Measurements from ENCODE around the gene DOCK1. TPM values are rescaled to one million over a fixed set of nuclear protein-coding genes. Genes with fewer than 3 reads are reported as not detected.

The DOCK1 gene
- total RNA-seq, 1 experiment from 2014 or later, result 82.2 TPM

GRCh38 chr10:127346604-127347003, 441.4 kb downstream of the DOCK1 start:
- TF ChIP-seq CTCF (IDR thresholded peaks at IDR 0.05; ENCODE audit: insufficient read depth in 1 of 2, low read depth in 1 of 2, low read length in 1 of 2, severe bottlenecking in 1 of 2, unreplicated experiment in 1 of 2), result no peak
- Mint-ChIP-seq H3K27me3 (ENCODE audit: insufficient read depth, unreplicated experiment) (no peaks in the 10 kb centered on the region), H3K4me3 (ENCODE audit: unreplicated experiment) (no peak overlapping the region), H3K9me3 (ENCODE audit: unreplicated experiment) (no peaks in the 10 kb centered on the region), H3K27ac (ENCODE audit: unreplicated experiment) (no peak overlapping the region), H3K4me1 (ENCODE audit: low read depth, unreplicated experiment) (no peaks in the 10 kb centered on the region), H3K36me3 (ENCODE audit: insufficient read depth, unreplicated experiment) (peaks cover 6% of the 10 kb centered on the region)
- Histone ChIP-seq H3K4me3 (ENCODE audit: low read depth, low read length) (no peak overlapping the region), H3K36me3 (ENCODE audit: control insufficient read depth, insufficient read depth, low read length) (no peaks in the 10 kb centered on the region; the same call in 1 of the 2 replicates), H3K4me1 (no peaks in the 10 kb centered on the region; the same call in 1 of the 2 replicates), H3K27me3 (replicated peaks; ENCODE audit: control insufficient read depth, insufficient read depth, low read length) (no peaks in the 10 kb centered on the region), H3K9me3 (no peaks in the 10 kb centered on the region)
- ChIA-PET POLR2A (no interaction called here), CTCF (no interaction called here)
- no TSS peak for BruUV-seq (replicated peaks)
- no peak for DNase-seq
- intact Hi-C loops (cut with micrococcal nuclease; ENCODE audit: unreplicated experiment), result no loop called here

- H3K36me3 Mint-ChIP-seq (ENCODE audit: insufficient read depth, unreplicated experiment), result no peaks in the 10 kb centered on the region
- DNase-seq, result no peak
- no peaks in the 10 kb centered on the region for H3K27me3 ChIP-seq (replicated peaks; ENCODE audit: control insufficient read depth, insufficient read depth, low read length)
- H3K9me3 ChIP-seq, result no peaks in the 10 kb centered on the region
- no TSS peak for BruUV-seq (replicated peaks)
- no peaks in the 10 kb centered on the region for H3K27me3 Mint-ChIP-seq (ENCODE audit: insufficient read depth, unreplicated experiment)
- H3K4me3 ChIP-seq (ENCODE audit: low read depth, low read length), result no peak overlapping the region
- ChIA-PET CTCF (no interaction called here), POLR2A (no interaction called here)
- H3K4me1 ChIP-seq, result no peaks in the 10 kb centered on the region; the same call in 1 of the 2 replicates
- intact Hi-C loops (cut with micrococcal nuclease; ENCODE audit: unreplicated experiment), result no loop called here
- no peaks in the 10 kb centered on the region; the same call in 1 of the 2 replicates for H3K36me3 ChIP-seq (ENCODE audit: control insufficient read depth, insufficient read depth, low read length)
- H3K27ac Mint-ChIP-seq (ENCODE audit: unreplicated experiment), result no peak overlapping the region
- no peaks in the 10 kb centered on the region for H3K9me3 Mint-ChIP-seq (ENCODE audit: unreplicated experiment)
- H3K4me1 Mint-ChIP-seq (ENCODE audit: low read depth, unreplicated experiment), result no peaks in the 10 kb centered on the region
- TF ChIP-seq CTCF (IDR thresholded peaks at IDR 0.05; ENCODE audit: insufficient read depth in 1 of 2, low read depth in 1 of 2, low read length in 1 of 2, severe bottlenecking in 1 of 2, unreplicated experiment in 1 of 2), result no peak
- H3K4me3 Mint-ChIP-seq (ENCODE audit: unreplicated experiment), result no peak overlapping the region
These were observed 442.2 kb downstream of the DOCK1 start for GRCh38 chr10:127347202-127347959.

- Mint-ChIP-seq H3K4me3 (ENCODE audit: unreplicated experiment) (no peak overlapping the region), H3K4me1 (ENCODE audit: low read depth, unreplicated experiment) (no peaks in the 10 kb centered on the region), H3K27me3 (ENCODE audit: insufficient read depth, unreplicated experiment) (no peaks in the 10 kb centered on the region), H3K36me3 (ENCODE audit: insufficient read depth, unreplicated experiment) (no peaks in the 10 kb centered on the region), H3K9me3 (ENCODE audit: unreplicated experiment) (no peaks in the 10 kb centered on the region), H3K27ac (ENCODE audit: unreplicated experiment) (no peak overlapping the region)
- Histone ChIP-seq H3K36me3 (ENCODE audit: control insufficient read depth, insufficient read depth, low read length) (no peaks in the 10 kb centered on the region; the same call in 1 of the 2 replicates), H3K27me3 (replicated peaks; ENCODE audit: control insufficient read depth, insufficient read depth, low read length) (no peaks in the 10 kb centered on the region), H3K9me3 (no peaks in the 10 kb centered on the region), H3K4me1 (no peaks in the 10 kb centered on the region; the same call in 1 of the 2 replicates), H3K4me3 (ENCODE audit: low read depth, low read length) (no peak overlapping the region)
- no peak for DNase-seq
- no peak for TF ChIP-seq CTCF (IDR thresholded peaks at IDR 0.05; ENCODE audit: insufficient read depth in 1 of 2, low read depth in 1 of 2, low read length in 1 of 2, severe bottlenecking in 1 of 2, unreplicated experiment in 1 of 2)
- no TSS peak for BruUV-seq (replicated peaks)
- intact Hi-C loops (cut with micrococcal nuclease; ENCODE audit: unreplicated experiment), result no loop called here
- CTCF ChIA-PET, result no interaction called here
- POLR2A ChIA-PET, result no interaction called here
These were observed 444.5 kb downstream of the DOCK1 start for GRCh38 chr10:127349737-127350136.
